HepG2 (cell line): ENCODE data around the gene SAMD4A. TPM values are rescaled to one million over a fixed set of nuclear protein-coding genes. Genes with fewer than 3 reads are reported as not detected.
A peak's percentile ranks its signal among the peaks of the same experiment; 100 is the strongest.

Experiments used
- ATRX ChIP-seq: sonication (generic); formaldehyde crosslinking; IDR thresholded peaks from 2 replicates; pipeline ENCODE4 v1.4.0; 2020; ENCODE audit warnings: missing genetic modification reagents, borderline replicate concordance
- DNMT1 ChIP-seq: sonication (generic); formaldehyde crosslinking; IDR thresholded peaks from 2 replicates; pipeline ENCODE4 v1.5.1; 2020; ENCODE audit warnings: mild to moderate bottlenecking, missing genetic modification reagents
- ELF4 ChIP-seq: sonication (generic); formaldehyde crosslinking; IDR thresholded peaks from 2 replicates; pipeline ENCODE4 v1.5.0; 2020; ENCODE audit warnings: missing genetic modification reagents, mild to moderate bottlenecking, moderate library complexity, borderline replicate concordance
- HNRNPLL ChIP-seq: fragments of 200-400 bp; formaldehyde crosslinking; IDR thresholded peaks from 2 replicates; pipeline ENCODE4 v1.6.1; 2017; ENCODE audit warnings: mild to moderate bottlenecking, low read depth, low read length; ENCODE audit not compliant: poor library complexity, severe bottlenecking
- KAT7 ChIP-seq: IDR thresholded peaks from 2 replicates; pipeline ENCODE4 v1.6.1; 2018; ENCODE audit warnings: borderline replicate concordance, missing compliant biosample characterization
- NBN ChIP-seq: fragments of 450-650 bp; conservative IDR thresholded peaks from 2 replicates; pipeline ENCODE4 v1.6.1; 2017
- NFE2L2 ChIP-seq: fragments of 150-350 bp; IDR thresholded peaks from 2 replicates; pipeline ENCODE4 v1.6.1; 2014; ENCODE audit warnings: low read length
- ONECUT2 ChIP-seq: sonication (generic); formaldehyde crosslinking; IDR thresholded peaks from 2 replicates; pipeline ENCODE4 v1.4.0; 2020; ENCODE audit warnings: missing genetic modification reagents
- RBM22 ChIP-seq: fragments of 200-400 bp; formaldehyde crosslinking; optimal IDR thresholded peaks from 2 replicates; pipeline ENCODE3; 2017; ENCODE audit warnings: mild to moderate bottlenecking, low read length, moderate library complexity
- SNRNP70 ChIP-seq: fragments of 200-400 bp; formaldehyde crosslinking; IDR thresholded peaks from 2 replicates; pipeline ENCODE4 v1.6.1; 2017; ENCODE audit warnings: mild to moderate bottlenecking, low read depth, low read length, moderate library complexity
- TCF7L2 ChIP-seq: IDR thresholded peaks from 2 replicates; pipeline ENCODE4 v1.6.1; 2011; ENCODE audit warnings: mild to moderate bottlenecking, low read depth, low read length, moderate library complexity
- XBP1 ChIP-seq: sonication (generic); formaldehyde crosslinking; IDR thresholded peaks from 2 replicates; pipeline ENCODE4 v1.5.0; 2020; ENCODE audit warnings: missing genetic modification reagents
- ZMYM2 ChIP-seq: sonication (generic); formaldehyde crosslinking; IDR thresholded peaks from 2 replicates; pipeline ENCODE4 v1.8.0; 2022; ENCODE audit warnings: mild to moderate bottlenecking, missing genetic modification reagents
- ZNF24 ChIP-seq: fragments of 450-650 bp; IDR thresholded peaks from 2 replicates; pipeline ENCODE4 v1.6.1; 2017; ENCODE audit warnings: antibody characterized with exemption, mild to moderate bottlenecking
- ZNF431 ChIP-seq: sonication (generic); formaldehyde crosslinking; IDR thresholded peaks from 2 replicates; pipeline ENCODE4 v1.9.0; 2022; ENCODE audit warnings: missing genetic modification reagents, low read depth, mild to moderate bottlenecking, borderline replicate concordance
- ZNF691 ChIP-seq: sonication (generic); formaldehyde crosslinking; IDR thresholded peaks from 2 replicates; pipeline ENCODE4 v1.4.0; 2020; ENCODE audit warnings: missing genetic modification reagents, low read depth, mild to moderate bottlenecking, borderline replicate concordance
- ZNF75D ChIP-seq: sonication (generic); formaldehyde crosslinking; IDR thresholded peaks from 2 replicates; pipeline ENCODE4 v1.8.1; 2023; ENCODE audit warnings: missing genetic modification reagents, mild to moderate bottlenecking, borderline replicate concordance
- polyA plus RNA-seq, 8 experiments: library from polyadenylated mRNA; depleted of rRNA in 3 of 8; stranded (reverse) in 7 of 8; unstranded in 1 of 8; fragments of >200 nt; fragmentation: Illumina TruSeq in 4 of 8; extraction: Trizol in 4 of 8; gene quantifications; 2 replicates each; pipeline versions ENCODE4 v1.2.1 to v1.2.3, GENCODE V29; 2011 to 2016; ENCODE audit warnings: low read depth in 4 of 8, missing spikeins in 1 of 8, mixed read lengths in 1 of 8; ENCODE audit not compliant: insufficient read depth in 1 of 8
- total RNA-seq, 5 experiments: library from RNA; depleted of rRNA; stranded (reverse); fragments of >200 nt; fragmentation: Illumina TruSeq; extraction: Trizol; gene quantifications; 2 replicates each; pipeline ENCODE4 v1.2.3, GENCODE V29; 2016; ENCODE audit warnings: low read depth in 1 of 5
- TF ChIP-seq, protein P1 (sequence below): sonication (generic); formaldehyde crosslinking; IDR thresholded peaks from 2 replicates; pipeline ENCODE4 v1.8.1; 2023; ENCODE audit warnings: mild to moderate bottlenecking, moderate library complexity, missing genetic modification reagents
- TF ChIP-seq, protein P2 (sequence below): sonication (generic); formaldehyde crosslinking; IDR thresholded peaks from 2 replicates; pipeline ENCODE4 v1.4.0; 2020; ENCODE audit warnings: missing genetic modification reagents
- TF ChIP-seq, protein P3 (sequence below): sonication (generic); formaldehyde crosslinking; IDR thresholded peaks from 2 replicates; pipeline ENCODE4 v1.9.0; 2021; ENCODE audit warnings: mild to moderate bottlenecking, missing genetic modification reagents

Gene SAMD4A
- total and polyA plus RNA-seq, 2 of the 13 experiments (the other 11 are each of a cell fraction or from before 2014, with no cell fraction given), result 11.8 to 13.0 TPM

GRCh38 chr14:54564868-54565784 is 1.8 kb upstream of the SAMD4A start (continued):
- TF ChIP-seq XBP1 (CRISPR knock-in tag) (no peak; the same call in 1 of the 2 replicates), ZNF691 (CRISPR knock-in tag) (no peak; the same call in none of the 2 replicates), ZMYM2 (no peak), ZNF431 (CRISPR knock-in tag) (no peak), ZNF24 (no peak), KAT7 (CRISPR knock-in tag) (peak; percentile 67), ATRX (CRISPR knock-in tag) (no peak), NFE2L2 (no peak), ZNF75D (CRISPR knock-in tag) (no peak), HNRNPLL (peak; percentile 81), ELF4 (CRISPR knock-in tag) (peak; percentile 43; the same call in 1 of the 2 replicates), SNRNP70 (no peak), NBN (no peak), RBM22 (no peak), TCF7L2 (no peak), ONECUT2 (CRISPR knock-in tag) (0 out of 2 replicates have a peak, but pooled peaks have one; percentile 12), DNMT1 (CRISPR knock-in tag) (no peak)
- TF ChIP-seq, protein P1, sequence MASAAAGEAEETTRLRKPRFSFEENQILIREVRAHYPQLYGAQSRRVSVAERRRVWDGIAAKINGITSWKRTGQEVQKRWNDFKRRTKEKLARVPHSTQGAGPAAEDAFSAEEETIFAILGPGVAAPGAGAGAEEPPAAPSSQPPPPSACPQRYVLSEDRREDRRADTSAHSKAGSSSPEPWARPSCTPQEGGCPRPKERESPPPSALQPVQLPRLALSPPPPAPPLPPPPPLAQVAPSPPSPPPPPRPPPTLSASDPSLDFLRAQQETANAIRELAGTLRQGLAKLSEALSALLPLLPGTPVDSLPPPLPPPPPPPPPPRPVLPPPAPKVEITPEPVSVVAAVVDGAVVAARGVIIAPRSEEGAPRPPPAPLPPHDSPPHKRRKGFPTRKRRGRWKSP (CRISPR knock-in tag), result peak; percentile 82
- TF ChIP-seq, protein P2, sequence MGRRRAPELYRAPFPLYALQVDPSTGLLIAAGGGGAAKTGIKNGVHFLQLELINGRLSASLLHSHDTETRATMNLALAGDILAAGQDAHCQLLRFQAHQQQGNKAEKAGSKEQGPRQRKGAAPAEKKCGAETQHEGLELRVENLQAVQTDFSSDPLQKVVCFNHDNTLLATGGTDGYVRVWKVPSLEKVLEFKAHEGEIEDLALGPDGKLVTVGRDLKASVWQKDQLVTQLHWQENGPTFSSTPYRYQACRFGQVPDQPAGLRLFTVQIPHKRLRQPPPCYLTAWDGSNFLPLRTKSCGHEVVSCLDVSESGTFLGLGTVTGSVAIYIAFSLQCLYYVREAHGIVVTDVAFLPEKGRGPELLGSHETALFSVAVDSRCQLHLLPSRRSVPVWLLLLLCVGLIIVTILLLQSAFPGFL (CRISPR knock-in tag), result no peak
- TF ChIP-seq, protein P3, sequence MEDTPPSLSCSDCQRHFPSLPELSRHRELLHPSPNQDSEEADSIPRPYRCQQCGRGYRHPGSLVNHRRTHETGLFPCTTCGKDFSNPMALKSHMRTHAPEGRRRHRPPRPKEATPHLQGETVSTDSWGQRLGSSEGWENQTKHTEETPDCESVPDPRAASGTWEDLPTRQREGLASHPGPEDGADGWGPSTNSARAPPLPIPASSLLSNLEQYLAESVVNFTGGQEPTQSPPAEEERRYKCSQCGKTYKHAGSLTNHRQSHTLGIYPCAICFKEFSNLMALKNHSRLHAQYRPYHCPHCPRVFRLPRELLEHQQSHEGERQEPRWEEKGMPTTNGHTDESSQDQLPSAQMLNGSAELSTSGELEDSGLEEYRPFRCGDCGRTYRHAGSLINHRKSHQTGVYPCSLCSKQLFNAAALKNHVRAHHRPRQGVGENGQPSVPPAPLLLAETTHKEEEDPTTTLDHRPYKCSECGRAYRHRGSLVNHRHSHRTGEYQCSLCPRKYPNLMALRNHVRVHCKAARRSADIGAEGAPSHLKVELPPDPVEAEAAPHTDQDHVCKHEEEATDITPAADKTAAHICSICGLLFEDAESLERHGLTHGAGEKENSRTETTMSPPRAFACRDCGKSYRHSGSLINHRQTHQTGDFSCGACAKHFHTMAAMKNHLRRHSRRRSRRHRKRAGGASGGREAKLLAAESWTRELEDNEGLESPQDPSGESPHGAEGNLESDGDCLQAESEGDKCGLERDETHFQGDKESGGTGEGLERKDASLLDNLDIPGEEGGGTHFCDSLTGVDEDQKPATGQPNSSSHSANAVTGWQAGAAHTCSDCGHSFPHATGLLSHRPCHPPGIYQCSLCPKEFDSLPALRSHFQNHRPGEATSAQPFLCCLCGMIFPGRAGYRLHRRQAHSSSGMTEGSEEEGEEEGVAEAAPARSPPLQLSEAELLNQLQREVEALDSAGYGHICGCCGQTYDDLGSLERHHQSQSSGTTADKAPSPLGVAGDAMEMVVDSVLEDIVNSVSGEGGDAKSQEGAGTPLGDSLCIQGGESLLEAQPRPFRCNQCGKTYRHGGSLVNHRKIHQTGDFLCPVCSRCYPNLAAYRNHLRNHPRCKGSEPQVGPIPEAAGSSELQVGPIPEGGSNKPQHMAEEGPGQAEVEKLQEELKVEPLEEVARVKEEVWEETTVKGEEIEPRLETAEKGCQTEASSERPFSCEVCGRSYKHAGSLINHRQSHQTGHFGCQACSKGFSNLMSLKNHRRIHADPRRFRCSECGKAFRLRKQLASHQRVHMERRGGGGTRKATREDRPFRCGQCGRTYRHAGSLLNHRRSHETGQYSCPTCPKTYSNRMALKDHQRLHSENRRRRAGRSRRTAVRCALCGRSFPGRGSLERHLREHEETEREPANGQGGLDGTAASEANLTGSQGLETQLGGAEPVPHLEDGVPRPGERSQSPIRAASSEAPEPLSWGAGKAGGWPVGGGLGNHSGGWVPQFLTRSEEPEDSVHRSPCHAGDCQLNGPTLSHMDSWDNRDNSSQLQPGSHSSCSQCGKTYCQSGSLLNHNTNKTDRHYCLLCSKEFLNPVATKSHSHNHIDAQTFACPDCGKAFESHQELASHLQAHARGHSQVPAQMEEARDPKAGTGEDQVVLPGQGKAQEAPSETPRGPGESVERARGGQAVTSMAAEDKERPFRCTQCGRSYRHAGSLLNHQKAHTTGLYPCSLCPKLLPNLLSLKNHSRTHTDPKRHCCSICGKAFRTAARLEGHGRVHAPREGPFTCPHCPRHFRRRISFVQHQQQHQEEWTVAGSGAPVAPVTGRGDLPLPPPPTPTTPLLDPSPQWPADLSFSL (CRISPR knock-in tag), result no peak
